Stimulated activated CD8-positive, alpha-beta memory T cell treated with anti-CD3 and anti-CD28 coated beads, Interleukin-7, amount 100 ng/mL, for 4 hours (primary cell): ENCODE data around the gene SECTM1.
"Not testable (repeated sequence)": the region's sequence is repeated elsewhere in the genome, so short reads cannot be mapped to it uniquely, and the experiment has no call there.

Source experiments
- DNase-seq, 2 donors: peaks; one replicate each; pipeline ENCODE4 v3.0.0-alpha.2; 2020; ENCODE audit warnings: low read depth in 2 of 2

Gene SECTM1

DNA sequence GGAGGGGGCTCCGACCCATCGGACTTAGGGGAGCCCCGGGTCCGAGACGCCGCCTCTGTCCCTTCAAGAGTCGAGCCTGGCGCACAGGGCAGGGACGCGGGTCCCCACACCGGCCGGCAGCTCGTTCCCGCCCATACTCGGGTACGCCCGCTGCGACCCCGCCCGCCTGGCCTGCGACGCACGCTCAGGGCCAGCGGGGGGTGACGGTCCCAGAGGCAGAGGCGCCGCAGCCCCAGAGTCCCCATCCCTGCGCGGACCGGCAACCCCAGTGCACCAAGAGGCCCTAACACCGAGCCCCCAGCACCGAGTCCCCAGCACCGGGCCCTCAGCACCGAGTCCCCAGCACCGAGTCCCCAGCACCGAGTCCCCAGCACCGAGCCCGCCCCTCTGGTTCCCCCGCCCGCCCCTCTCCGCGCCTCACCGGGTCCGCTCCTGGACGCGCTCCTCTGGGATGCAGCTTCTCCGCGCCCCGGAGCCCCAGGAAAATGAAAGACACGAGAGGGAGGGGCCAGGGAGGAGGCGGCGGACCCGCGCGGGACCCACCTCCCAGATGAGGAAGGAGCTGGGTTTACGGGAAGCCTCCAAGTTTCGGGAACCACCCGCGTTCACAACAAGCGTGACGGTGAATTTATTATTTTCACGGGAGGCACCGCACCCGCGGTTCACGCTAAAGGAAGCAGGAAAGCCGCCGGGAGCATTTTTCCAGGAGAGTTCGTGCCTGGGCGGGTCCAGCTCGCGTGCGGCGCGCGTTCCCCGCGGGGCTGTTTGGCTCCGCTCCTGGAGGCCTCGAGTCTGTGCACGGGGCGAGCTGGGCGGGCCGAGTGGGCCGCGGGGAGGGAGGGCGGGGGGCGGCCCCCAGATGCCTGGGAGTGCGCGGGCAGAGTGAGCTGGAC is at the start of gene SECTM1:
SECTM1 (minus strand) TSS at position 488 of the 893 bp plus-strand sequence. CDS start 6,526 bp downstream, outside the sequence.
- no peak for DNase-seq

DNA sequence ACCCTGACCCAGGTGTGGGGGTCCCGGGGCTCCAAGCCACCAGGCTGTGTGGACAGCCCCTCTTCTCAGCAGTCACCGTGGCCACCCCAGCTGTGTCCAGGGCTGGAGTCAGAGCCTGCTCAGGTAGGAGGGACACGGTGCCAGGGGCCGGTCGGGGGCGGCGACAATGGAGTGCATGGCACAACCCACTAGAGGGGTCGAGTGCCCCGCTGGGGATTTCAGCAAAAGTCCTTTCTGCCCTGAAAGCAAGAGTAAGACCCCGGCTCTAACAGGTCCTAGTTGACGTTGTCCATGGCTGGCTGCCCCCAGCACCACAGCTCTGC is 49.3 kb upstream of the SECTM1 start:
- no peak for DNase-seq

DNA sequence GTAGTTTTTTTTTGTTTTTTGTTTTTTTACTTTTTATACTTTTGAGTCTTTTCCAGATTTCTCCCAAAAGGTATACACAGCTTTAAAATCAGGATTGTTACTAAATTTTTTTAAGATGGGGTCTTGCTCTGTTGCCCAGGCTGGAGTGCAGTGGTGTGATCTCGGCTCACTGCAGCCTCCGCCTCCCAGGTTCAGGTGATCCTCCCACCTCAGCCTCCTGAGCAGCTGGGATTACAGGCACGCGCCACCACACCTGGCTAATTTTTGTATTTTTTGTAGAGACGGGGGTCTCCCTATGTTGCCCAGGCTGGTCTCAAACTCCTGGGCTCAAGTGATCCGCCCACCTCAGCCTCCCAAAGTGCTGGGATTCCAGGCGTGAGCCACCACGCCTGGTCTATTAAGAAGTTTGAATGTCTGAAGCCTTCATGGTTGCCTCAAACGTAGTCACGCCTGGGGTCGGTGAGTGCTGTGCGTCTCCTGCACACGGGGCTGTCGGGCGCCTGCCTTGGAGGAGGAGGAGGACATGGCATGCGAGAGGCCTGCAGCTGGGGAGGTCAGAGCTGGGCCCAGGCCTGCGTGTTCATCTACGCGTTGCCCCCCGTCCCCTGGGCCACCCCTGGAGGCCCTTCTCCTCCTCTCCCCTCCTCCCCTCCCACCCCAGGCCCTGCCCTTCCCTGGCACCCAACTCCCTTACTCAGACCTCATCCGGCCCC is 48.8 kb upstream of the SECTM1 start:
- not testable (repeated sequence) for DNase-seq

DNA sequence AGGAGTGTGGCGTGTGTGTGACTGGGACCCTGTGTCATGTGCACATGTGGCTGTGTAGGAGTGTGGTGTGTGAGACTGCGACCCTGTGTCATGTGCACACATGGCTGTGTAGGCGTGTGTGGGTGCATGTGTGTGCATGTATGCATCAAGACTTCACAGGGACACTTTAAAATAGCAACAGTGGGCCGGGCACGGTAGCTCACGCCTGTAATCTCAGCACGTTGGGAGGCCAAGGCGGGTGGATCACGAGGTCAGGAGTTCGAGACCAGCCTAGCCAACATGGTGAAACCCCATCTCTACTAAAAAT is 48.1 kb upstream of the SECTM1 start:
- not testable (repeated sequence) for DNase-seq

DNA sequence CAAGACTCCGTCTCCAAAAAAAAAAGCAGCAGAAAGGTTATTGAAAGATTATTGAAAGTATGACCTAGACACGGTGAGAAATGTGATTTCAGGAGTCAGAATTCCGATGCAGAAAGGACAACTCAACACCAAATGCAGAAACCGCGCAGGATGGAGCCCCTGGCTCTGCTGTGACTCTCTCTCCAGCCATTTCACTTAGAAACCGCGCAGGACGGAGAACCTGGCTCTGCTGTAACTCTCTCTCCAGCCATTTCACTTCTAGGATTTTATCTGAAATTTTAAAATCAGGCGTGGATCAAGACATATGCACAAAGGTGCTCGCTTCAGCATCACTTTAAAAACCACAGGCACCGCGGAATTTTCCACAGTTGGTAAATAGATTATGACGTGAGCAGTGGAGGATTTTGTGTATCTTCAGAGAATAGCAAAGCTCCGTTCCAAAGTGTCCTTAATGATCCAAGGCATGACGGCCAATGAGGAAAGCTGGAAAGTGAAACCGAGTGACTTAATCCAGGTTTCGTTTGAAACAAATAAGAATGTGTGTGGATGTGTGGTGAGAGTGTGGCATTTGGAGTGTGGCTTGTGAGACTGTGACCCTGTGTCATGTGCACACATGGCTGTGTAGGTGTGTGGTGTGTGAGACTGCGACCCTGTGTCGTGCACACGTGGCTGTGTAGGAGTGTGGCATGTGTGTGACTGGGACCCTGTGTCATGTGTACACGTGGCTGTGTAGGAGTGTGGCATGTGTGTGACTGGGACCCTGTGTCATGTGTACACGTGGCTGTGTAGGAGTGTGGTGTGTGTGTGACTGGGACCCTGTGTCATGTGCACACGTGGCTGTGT is 47.5 kb upstream of the SECTM1 start:
- no peak for DNase-seq

DNA sequence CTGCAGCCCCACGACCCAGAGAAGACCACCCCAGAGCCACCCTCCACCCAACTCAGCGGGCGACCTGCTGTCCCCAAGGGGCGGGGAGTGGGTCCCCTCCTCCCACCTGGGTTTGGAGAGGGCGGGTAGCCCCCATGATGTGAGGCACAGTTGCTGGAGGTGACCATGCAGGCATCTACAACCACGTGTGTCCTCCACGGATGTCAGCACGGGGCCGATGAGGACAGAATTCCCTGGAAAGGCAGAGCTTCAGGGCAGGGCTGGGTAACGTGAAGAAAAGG is 45.1 kb upstream of the SECTM1 start:
- no peak for DNase-seq

DNA sequence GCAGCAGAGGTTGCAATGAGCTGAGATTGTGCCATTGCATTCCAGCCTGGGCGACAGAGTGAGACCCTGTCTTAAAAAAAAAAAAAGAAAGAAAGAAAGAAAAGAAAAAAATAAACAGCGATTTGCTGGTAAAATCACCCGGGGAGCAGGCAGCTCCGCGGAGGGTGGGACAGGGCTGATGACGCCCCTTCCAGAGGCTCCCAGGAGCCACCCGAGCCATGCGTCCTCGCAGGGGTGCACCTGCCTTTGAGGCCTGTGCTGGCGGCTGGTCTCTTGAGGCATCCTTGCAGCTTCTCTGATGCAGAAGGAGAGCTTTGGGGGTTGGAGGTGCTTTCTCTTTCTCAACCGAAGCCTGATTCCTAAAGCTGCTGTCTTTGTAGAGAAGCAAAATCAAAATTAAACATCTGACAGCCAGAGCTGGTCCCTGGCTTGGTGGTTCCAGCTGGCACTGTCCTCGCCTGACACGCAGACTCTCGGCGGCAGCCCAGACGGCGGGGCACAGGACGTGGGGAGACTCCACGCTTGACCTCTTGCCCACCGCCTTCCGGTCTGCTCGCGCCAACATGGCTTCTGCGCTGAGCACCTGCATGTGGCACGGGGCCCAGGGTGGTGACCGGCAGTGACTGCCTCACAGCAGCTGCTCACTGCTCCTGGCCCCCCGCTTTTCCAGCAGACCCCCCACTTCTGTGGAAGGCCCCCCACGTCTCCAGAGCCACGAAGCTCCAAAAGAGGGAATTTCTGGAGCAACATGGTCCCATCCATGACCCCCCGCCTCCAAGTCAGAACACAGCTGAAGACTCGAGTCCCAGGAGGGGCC is 44.6 kb upstream of the SECTM1 start:
- no peak for DNase-seq

DNA sequence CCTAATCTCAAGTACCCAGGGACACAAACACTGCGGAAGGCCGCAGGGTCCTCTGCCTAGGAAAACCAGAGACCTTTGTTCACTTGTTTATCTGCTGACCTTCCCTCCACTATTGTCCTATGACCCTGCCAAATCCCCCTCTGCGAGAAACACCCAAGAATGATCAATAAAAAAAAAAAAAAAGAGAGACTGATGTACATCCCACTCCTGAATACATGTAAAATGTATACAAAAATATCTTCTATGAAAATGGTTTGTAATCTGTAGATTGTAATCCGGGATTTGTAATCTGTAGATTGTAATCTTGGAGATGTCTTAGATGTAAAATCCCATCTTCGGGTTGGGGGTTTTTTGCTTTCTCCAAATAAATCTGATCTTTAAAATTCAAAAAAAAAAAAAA is 43.7 kb upstream of the SECTM1 start:
- not testable (repeated sequence) for DNase-seq

DNA sequence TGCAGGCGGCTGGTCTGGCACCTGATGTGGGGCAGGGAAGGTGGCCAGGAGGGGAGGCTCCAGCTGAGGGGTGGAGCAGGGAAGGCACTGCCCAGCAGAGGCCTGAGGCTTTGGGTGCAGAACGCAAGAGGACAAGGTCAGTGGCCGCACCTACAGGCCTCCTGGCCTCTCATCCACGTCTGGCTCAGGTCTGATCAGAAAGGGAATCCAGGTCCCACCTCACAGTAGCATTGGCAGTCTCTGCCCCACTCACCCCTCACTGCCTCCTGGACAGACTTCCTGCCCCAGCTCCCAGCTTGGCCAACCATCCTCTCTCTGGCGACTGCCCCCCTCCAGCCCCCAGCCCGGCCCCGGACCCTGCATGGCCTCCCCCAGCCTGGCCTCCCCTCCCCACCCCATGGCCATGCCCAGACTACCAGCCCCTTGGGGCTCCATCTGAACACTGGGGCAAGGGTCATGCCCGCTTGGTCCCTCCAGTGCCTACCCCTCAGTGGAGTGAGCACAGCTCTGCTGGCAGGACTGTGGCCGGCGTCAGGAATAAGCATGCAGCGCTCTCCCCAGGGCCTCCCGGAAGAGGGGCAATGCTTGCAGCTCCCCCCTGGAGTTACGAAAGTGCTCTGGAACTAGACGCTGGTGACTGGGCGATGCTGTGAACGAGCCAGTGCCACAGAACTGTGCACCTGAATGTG is 42.6 kb upstream of the SECTM1 start:
- DNase-seq = no peak

DNA sequence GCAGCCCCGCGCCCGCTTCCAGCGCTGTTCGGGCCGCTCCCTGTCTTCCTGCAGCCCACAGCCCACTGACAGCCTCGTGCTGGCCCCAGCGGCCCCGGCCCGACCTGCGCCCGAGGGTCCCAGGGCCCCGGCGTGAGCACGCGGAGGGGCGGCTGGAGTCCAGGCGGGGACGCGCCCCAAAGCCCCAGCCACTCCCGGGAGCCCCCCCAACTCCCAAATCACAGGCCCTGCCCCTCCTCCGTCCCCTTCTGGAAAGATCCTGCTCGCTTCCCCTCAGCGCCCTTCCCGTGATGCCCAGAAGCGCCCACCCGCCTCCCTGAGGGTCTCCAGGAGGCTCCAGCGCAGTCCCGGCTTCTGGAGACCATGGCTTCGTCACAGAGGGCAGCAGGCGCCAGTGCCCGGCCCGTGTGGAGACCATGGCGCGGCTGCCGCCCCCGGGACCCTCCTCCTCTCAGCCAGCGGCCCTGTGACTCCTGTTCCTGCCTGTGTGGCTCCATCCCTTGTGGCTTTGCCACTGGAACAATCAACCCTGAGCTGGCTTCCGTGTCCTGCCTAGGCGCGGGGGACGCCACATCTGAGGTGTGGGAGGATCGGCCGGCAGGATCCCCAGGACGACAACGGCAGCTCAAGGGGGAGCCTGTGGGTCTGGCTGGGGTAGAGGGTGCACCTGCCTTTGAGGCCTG is 41.9 kb upstream of the SECTM1 start:
- no peak for DNase-seq

DNA sequence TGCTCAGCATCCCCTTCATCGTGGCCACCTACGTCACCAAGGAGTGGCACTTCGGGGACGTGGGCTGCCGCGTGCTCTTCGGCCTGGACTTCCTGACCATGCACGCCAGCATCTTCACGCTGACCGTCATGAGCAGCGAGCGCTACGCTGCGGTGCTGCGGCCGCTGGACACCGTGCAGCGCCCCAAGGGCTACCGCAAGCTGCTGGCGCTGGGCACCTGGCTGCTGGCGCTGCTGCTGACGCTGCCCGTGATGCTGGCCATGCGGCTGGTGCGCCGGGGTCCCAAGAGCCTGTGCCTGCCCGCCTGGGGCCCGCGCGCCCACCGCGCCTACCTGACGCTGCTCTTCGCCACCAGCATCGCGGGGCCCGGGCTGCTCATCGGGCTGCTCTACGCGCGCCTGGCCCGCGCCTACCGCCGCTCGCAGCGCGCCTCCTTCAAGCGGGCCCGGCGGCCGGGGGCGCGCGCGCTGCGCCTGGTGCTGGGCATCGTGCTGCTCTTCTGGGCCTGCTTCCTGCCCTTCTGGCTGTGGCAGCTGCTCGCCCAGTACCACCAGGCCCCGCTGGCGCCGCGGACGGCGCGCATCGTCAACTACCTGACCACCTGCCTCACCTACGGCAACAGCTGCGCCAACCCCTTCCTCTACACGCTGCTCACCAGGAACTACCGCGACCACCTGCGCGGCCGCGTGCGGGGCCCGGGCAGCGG is 41.2 kb upstream of the SECTM1 start:
- DNase-seq = no peak

DNA sequence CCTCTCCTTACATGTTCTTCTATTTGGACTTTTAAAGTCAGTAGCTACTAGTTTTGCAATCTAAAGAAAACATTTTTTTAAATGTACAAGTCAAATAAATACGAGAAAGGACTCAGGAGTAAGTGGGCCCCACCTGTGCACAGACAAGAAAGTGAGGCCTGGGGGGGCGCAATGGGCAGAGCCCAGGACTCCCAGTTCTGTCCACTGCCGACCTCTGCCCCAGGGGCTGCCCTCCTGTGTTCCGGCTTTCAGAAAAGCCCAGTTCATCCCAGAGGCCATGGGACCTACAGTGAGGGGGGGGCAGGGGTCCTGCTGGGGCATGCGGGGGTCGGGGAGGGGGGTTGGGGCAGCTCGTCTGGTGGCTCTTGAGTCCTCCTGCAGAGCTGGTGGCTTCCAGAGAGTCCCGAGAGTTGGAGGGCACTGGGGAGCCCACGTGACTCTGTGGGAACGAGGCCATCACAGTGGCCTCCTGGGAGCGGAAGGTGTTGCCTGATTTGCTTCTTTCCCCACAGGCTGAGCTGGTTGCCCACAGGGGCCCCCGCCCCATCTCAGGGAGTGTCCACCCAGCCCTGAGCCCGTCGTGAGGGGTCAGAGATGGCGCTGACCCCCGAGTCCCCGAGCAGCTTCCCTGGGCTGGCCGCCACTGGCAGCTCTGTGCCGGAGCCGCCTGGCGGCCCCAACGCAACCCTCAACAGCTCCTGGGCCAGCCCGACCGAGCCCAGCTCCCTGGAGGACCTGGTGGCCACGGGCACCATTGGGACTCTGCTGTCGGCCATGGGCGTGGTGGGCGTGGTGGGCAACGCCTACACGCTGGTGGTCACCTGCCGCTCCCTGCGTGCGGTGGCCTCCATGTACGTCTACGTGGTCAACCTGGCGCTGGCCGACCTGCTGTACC is 40.4 kb upstream of the SECTM1 start:
- no peak for DNase-seq

DNA sequence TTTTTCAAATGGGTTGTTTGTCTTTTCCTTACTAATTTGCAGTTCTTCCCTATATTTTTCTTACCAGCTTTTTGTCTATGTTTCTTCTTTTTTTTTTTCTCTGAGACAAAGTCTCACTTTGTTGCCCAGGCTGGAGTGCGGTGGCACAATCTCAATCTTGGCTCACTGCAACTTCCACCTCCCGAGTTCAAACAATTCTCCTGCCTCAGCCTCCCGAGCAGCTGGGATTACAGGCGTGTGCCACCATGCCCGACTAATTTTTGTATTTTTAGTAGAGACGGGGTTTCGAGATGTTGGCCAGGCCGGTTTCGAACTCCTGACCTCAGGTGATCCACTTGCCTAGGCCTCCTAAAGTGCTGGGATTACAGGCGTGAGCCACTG is 39.5 kb upstream of the SECTM1 start:
- DNase-seq = not testable (repeated sequence)

DNA sequence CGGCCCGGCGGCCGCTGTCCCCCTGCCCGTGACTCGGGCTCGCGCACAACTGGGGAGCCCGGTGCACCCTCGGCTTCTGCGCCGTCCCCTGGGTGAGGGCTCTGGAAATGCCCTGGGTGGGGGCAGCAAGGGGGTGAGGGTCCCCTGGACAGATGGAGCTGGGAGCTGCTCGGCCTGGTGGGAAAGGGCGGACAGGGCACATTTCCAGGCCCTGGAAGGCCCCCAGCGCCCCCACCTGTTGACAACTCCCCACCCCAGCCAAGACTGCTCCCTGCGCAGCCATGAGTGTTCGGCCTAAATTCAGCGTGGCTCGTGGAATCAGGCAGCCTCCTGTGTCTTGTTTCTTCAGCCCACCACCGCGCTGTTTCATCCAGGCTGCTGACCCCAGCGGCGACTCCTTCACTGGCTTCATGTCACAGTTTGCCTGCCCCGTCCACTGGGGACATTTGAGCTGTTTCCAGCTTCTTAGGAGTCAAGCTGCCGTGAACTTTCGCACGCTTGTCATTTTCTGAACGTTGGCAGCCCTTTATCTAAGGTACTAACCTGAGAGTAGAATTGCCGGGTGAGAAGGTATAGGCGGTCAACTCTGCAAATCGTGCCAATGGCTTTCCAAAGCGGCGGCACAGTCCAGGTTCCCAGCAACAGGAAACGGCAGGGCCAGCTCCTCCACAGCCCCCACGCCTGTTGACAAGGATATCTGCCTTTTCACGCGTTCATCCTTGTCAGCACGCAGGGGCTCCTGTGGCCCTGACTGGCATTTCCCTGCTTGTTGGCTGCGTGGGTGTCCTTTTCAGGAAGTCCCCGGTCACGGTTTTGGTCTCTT is 38.9 kb upstream of the SECTM1 start:
- DNase-seq = no peak

DNA sequence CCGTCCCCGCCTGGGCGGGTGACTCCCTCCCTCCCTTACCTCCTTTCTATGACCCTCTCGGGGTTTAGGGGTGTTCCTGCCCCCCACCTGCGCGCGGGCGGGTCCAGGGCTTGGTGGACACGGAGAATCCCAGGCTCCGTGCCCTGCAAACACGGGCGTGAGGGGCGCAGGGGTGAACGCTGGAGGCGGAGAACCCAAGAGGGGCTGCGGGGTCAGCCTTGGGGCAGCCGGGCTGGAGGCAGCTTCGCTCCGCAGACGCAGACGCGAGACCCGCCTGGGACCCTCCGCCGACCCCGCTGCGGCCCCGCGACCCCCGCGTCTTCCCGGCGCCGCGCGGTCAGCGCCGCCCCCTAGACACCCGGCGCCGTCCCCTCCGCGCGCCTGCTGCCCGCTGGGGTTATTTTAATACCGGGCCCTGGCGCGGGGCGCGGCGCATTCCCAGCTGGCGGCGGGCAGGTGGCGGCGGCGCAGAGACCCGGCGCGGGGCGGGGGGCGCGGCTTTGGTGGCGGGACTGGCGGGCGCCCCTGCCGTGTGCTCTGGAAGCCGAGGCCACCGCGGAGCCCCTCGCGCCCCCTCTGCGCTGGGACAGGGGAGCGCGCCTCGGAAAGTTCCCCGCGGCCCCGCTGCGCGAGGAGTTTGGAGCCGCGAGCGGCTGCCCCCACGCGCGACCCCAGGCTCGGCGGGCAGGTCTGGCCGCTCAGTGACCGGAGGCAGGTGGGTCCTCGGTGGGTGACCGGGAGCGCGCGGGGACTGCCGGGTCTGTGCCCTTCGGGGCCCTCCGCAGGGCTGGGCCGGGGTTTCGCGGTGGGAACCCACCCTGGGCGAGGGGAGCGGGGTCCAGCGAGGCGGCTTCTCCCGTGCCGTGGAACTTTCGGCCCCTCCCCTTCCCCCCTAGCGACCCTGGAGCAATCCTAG is 38.0 kb upstream of the SECTM1 start, which contains the start of gene UTS2R:
UTS2R (plus strand) TSS at position 433 of the 916 bp plus-strand sequence. CDS start 2,560 bp downstream, outside the sequence.
- DNase-seq = no peak

DNA sequence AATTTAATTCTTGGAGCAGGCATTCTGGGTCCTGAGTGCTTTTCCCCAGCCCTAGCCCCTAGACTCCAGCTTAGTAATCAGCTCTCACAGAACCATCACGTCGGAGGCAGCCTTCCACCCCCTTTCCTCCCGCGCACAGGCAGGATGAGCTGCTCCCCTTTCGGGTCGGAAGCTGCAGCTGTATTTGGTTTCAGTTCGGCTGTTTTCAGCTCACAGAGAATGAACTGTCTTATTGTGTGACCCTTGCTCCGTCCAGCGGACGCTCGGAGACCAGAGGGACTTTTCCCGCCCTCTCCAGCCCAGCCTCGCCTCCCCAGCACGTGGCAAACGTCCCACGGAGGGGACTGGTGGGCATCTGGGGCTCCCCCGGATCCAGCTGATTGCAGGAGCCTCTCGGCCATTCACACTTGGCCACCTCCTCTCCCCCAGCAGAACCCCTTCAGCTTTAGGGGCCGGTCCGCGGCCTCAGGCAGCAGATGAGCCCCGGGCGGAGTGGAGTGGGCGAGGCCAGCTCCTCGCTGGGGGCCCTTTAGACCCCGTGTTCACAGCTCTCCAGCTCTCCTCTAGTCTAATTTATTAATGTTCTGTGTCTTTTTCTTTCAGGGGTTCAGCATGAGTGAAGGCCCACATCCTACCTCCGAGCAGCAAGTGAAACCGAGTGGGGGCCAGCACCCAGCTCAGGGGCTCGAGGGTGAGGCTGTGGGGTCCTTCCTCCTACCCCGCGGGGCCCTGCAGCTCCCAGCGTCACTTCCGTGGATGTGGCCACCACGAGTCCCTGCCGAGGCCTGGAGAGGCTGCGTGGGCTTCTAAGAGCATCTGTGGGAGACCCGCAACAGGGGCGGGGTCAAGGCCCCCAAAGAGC is 37.1 kb upstream of the SECTM1 start:
- peak in 1 of 2 donors; percentile 17 for DNase-seq
